ENCODE measurements around the gene C17orf114.

The C17orf114 gene

GRCh38 chr17:4839965-4840892 is 38.1 kb upstream of the C17orf114 start:
- ChIA-PET CTCF (interaction anchor here (0.6 kb wide), 1 partner anchor 41 kb away, joined by 3 read pairs; no protein-coding TSS in a partner anchor), POLR2A (ENCODE audit: low non-redundant PET) (no interaction called here)
- peak overlapping the region; percentile 40 for H3K27ac ChIP-seq (ENCODE audit: low read depth, low read length, poor library complexity, severe bottlenecking)
- DNase-seq (ENCODE audit: low spot score), result no peak
- no TSS peak for BruUV-seq (replicated peaks)
- intact Hi-C loops (cut with micrococcal nuclease; ENCODE audit: unreplicated experiment), result no loop called here
- no peaks in the 10 kb centered on the region for H3K36me3 ChIP-seq (ENCODE audit: insufficient read depth, low read length, poor library complexity, severe bottlenecking)
- no peak overlapping the region for H3K4me3 ChIP-seq (ENCODE audit: low read depth, low read length, poor library complexity, severe bottlenecking)
- TF ChIP-seq EZH2 (IDR thresholded peaks at IDR 0.05; ENCODE audit: borderline replicate concordance, low read depth, low read length, poor library complexity, severe bottlenecking) (no peak), CTCF (conservative IDR thresholded peaks at IDR 0.05; ENCODE audit: low read depth, low read length) (no peak)
- no peaks in the 10 kb centered on the region for H3K9me3 ChIP-seq (ENCODE audit: low read depth, low read length, poor library complexity, severe bottlenecking)
- peaks cover 11% of the 10 kb centered on the region for H3K4me1 ChIP-seq (ENCODE audit: insufficient read depth, low read length, poor library complexity, severe bottlenecking)
- no peaks in the 10 kb centered on the region for H3K27me3 ChIP-seq (replicated peaks; ENCODE audit: insufficient read depth, low read depth, low read length, poor library complexity)

DNA sequence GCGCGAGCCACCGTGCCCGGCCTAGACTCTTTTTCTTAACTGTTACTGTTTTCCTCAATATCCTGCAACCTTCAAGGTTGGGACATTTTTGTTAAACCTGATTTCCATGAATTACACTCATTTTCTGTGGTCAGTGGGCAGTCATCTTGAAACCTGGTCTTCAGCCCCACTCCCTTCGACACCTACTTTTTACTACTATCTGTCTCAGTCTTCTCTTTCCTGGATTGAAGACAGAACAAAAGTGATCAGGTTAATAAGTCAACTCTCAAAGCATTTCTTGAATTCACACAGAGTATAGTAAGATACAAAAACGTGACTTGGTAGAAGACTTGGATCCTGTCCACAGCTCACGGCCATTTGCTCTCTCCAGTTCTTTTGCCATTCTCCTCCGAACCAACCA is 37.1 kb upstream of the C17orf114 start:
- POLR2A ChIA-PET (ENCODE audit: low non-redundant PET), result no interaction called here
- peaks cover 11% of the 10 kb centered on the region for H3K4me1 ChIP-seq (ENCODE audit: insufficient read depth, low read length, poor library complexity, severe bottlenecking)
- H3K4me3 ChIP-seq (ENCODE audit: low read depth, low read length, poor library complexity, severe bottlenecking), result no peak overlapping the region
- no TSS peak for BruUV-seq (replicated peaks)
- no peaks in the 10 kb centered on the region for H3K9me3 ChIP-seq (ENCODE audit: low read depth, low read length, poor library complexity, severe bottlenecking)
- peak overlapping the region; percentile 40 for H3K27ac ChIP-seq (ENCODE audit: low read depth, low read length, poor library complexity, severe bottlenecking)
- CTCF ChIA-PET, result no interaction called here
- TF ChIP-seq EZH2 (IDR thresholded peaks at IDR 0.05; ENCODE audit: borderline replicate concordance, low read depth, low read length, poor library complexity, severe bottlenecking) (no peak), CTCF (conservative IDR thresholded peaks at IDR 0.05; ENCODE audit: low read depth, low read length) (no peak)
- H3K36me3 ChIP-seq (ENCODE audit: insufficient read depth, low read length, poor library complexity, severe bottlenecking), result no peaks in the 10 kb centered on the region
- H3K27me3 ChIP-seq (replicated peaks; ENCODE audit: insufficient read depth, low read depth, low read length, poor library complexity), result no peaks in the 10 kb centered on the region
- DNase-seq (ENCODE audit: low spot score), result no peak
- intact Hi-C loops (cut with micrococcal nuclease; ENCODE audit: unreplicated experiment), result no loop called here

DNA sequence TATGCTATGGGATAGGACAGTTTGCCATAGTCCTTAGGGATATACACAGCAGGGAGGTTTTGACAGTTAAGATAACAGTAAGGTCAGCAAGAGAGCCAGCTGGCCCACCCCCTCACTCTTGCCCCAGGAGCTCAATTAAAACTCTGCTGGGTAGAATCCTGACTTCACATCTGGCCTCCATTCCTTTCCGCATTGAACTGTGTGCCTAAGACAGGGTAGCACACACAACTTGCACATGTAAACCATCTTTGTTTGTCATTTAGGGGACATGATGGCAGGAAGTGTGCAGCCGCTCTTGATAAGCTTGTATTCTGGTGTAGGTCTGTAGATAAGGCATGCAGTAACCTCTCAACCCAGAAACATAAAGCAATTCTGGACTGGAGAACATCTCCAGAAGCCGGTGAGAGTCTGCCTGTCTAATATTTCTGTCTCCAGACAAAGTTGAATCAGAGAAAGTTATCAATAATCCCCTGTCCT is 36.2 kb upstream of the C17orf114 start:
- H3K4me3 ChIP-seq (ENCODE audit: low read depth, low read length, poor library complexity, severe bottlenecking), result no peak overlapping the region
- ChIA-PET CTCF (no interaction called here), POLR2A (ENCODE audit: low non-redundant PET) (no interaction called here)
- intact Hi-C loops (cut with micrococcal nuclease; ENCODE audit: unreplicated experiment), result no loop called here
- no peaks in the 10 kb centered on the region for H3K27me3 ChIP-seq (replicated peaks; ENCODE audit: insufficient read depth, low read depth, low read length, poor library complexity)
- no TSS peak for BruUV-seq (replicated peaks)
- no peak for DNase-seq (ENCODE audit: low spot score)
- no peaks in the 10 kb centered on the region for H3K36me3 ChIP-seq (ENCODE audit: insufficient read depth, low read length, poor library complexity, severe bottlenecking)
- no peak overlapping the region for H3K27ac ChIP-seq (ENCODE audit: low read depth, low read length, poor library complexity, severe bottlenecking)
- H3K9me3 ChIP-seq (ENCODE audit: low read depth, low read length, poor library complexity, severe bottlenecking), result no peaks in the 10 kb centered on the region
- TF ChIP-seq CTCF (conservative IDR thresholded peaks at IDR 0.05; ENCODE audit: low read depth, low read length), result no peak
- TF ChIP-seq EZH2 (IDR thresholded peaks at IDR 0.05; ENCODE audit: borderline replicate concordance, low read depth, low read length, poor library complexity, severe bottlenecking), result no peak
- peaks cover 11% of the 10 kb centered on the region for H3K4me1 ChIP-seq (ENCODE audit: insufficient read depth, low read length, poor library complexity, severe bottlenecking)

All from A673 (cell line).